Activated CD8-positive, alpha-beta memory T cell treated with anti-CD3 and anti-CD28 coated beads, Interleukin-2, amount 10 ng/mL, durations not matched to agents 7 days and 5 days (primary cell): ENCODE results near the gene TAF4. TPM values are rescaled to one million over a fixed set of nuclear protein-coding genes. Genes with fewer than 3 reads are reported as not detected.

Experiments
- ATAC-seq: fragments of 150-1000 bp; cut with Tn5 transposase; one replicate; pipeline ENCODE4 v1.10.0; 2021; ENCODE audit warnings: moderate library complexity
- CTCF ChIA-PET: fragments of 350-600 bp; sonication (Branson Sonifier 250); formaldehyde crosslinking; loops from one replicate; lab custom pipeline; 2021; ENCODE audit warnings: antibody characterized with exemption; lab: Charles Lee
- DNase-seq: peaks from one replicate; pipeline ENCODE4 v3.0.0-alpha.2; 2020
- H3K27ac Mint-ChIP-seq: one replicate; pipeline ENCODE4 v1.8.0; 2021; ENCODE audit warnings: mild to moderate bottlenecking, mixed read lengths
- H3K27me3 Mint-ChIP-seq: one replicate; pipeline ENCODE4 v1.8.0; 2021; ENCODE audit warnings: mixed read lengths
- H3K36me3 Mint-ChIP-seq: one replicate; pipeline ENCODE4 v1.8.0; 2021; ENCODE audit warnings: mild to moderate bottlenecking, mixed read lengths
- H3K4me1 Mint-ChIP-seq: one replicate; pipeline ENCODE4 v1.8.0; 2021; ENCODE audit warnings: mixed read lengths
- H3K4me3 Mint-ChIP-seq: one replicate; pipeline ENCODE4 v1.8.0; 2021; ENCODE audit warnings: mild to moderate bottlenecking, moderate library complexity, mixed read lengths
- H3K9me3 Mint-ChIP-seq: one replicate; pipeline ENCODE4 v1.8.0; 2022; ENCODE audit warnings: low read depth, mixed read lengths
- total RNA-seq, 2 experiments: library from RNA; stranded (reverse); gene quantifications; one replicate each; pipeline ENCODE4 v1.2.3, GENCODE V29; 2021

Gene TAF4
- 10 to 100 TPM; 21.1 to 24.2 TPM for total RNA-seq

GRCh38 chr20:62065674-62066338, at the start of gene TAF4:
Gene TAF4 (minus strand): TSS chr20:62065881. CDS start chr20:62065810, 71 bp downstream.
- H3K4me1 Mint-ChIP-seq, result peaks cover 34% of the 10 kb centered on the region
- CTCF ChIA-PET, result interaction anchor here (0.9 to 2.0 kb wide), 4 partner anchors 22 to 76 kb away, joined by 3 to 11 read pairs (median 8); no protein-coding TSS in a partner anchor

DNA sequence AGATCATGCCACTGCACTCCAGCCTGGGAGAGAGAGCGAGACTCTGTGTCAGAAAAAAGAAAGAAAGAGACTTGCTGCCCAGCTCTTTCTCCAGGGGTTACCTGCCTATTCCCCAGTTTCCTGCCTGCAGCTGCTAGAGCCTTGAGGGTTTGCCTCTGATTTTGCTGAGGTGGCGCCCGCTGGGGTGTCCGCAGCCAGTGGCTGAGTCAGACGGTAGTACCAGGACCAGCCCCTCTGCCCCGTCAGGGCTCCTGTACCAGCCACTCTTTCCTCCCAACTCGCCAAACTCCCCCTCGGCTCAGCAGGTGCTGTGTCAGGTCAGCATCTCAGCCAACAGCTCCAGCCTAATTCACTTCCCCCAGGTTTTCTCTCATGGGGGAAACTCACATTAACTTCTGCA, 49.2 kb upstream of the TAF4 start:
- Mint-ChIP-seq H3K4me3 (no peak overlapping the region), H3K27me3 (peaks cover 2% of the 10 kb centered on the region), H3K36me3 (peaks cover 4% of the 10 kb centered on the region), H3K9me3 (peaks cover 4% of the 10 kb centered on the region), H3K4me1 (peaks cover 22% of the 10 kb centered on the region), H3K27ac (no peak overlapping the region)
- ATAC-seq, result no peak
- DNase-seq, result no peak
- CTCF ChIA-PET, result interaction anchor here (0.8 kb wide), 1 partner anchor 104 kb away, joined by 3 read pairs; no protein-coding TSS in a partner anchor

More at GRCh38 chr20:62065674-62066338, at the start of gene TAF4:
- peak; percentile 82 for ATAC-seq
- H3K36me3 Mint-ChIP-seq, result peaks cover 11% of the 10 kb centered on the region
- peaks cover 4% of the 10 kb centered on the region for H3K27me3 Mint-ChIP-seq
- peak within 1 kb of the TSS; percentile 78 for H3K27ac Mint-ChIP-seq
- H3K9me3 Mint-ChIP-seq, result no peaks in the 10 kb centered on the region
- DNase-seq, result peak; percentile 82
- H3K4me3 Mint-ChIP-seq, result peak within 1 kb of the TSS; percentile 73

- Mint-ChIP-seq H3K27me3 (no peaks in the 10 kb centered on the region), H3K36me3 (peaks cover 8% of the 10 kb centered on the region), H3K27ac (no peak overlapping the region), H3K4me3 (no peak overlapping the region), H3K4me1 (peaks cover 4% of the 10 kb centered on the region), H3K9me3 (peaks cover 23% of the 10 kb centered on the region)
- DNase-seq (no peak), ATAC-seq (no peak)
- CTCF ChIA-PET, result interaction anchor here (1.5 kb wide), 1 partner anchor 101 kb away, joined by 3 read pairs; no protein-coding TSS in a partner anchor
Measured at GRCh38 chr20:62112368-62112767, 46.7 kb upstream of the TAF4 start.

- Mint-ChIP-seq H3K27me3 (no peaks in the 10 kb centered on the region), H3K9me3 (peaks cover 27% of the 10 kb centered on the region), H3K4me3 (no peak overlapping the region), H3K27ac (no peak overlapping the region), H3K4me1 (no peaks in the 10 kb centered on the region), H3K36me3 (peaks cover 11% of the 10 kb centered on the region)
- CTCF ChIA-PET, result no interaction called here
- ATAC-seq (no peak), DNase-seq (no peak)
Measured at GRCh38 chr20:62111148-62111547, 45.5 kb upstream of the TAF4 start.

DNA sequence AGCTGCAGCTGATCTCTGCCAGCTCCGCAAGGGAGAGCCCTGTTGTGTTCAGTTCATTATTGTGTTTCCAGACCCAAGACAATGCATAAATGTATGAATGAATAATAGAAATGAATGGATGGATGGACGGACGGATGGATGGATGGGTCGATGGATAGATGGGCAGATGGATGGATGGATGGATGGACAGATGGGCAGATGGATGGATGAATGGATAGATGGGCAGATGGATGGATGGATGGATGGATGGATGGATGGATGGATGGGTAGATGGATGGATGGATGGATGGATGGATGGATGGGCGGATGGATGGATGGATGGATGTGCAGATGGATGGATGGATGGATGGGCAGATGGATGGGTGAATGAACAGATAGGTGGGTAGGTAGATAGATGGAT, 39.9 kb upstream of the TAF4 start:
- Mint-ChIP-seq H3K4me1 (no peaks in the 10 kb centered on the region), H3K9me3 (peaks cover 42% of the 10 kb centered on the region), H3K27me3 (no peaks in the 10 kb centered on the region), H3K27ac (no peak overlapping the region), H3K4me3 (no peak overlapping the region), H3K36me3 (peaks cover 18% of the 10 kb centered on the region)
- ATAC-seq, result no peak
- CTCF ChIA-PET, result no interaction called here
- no peak for DNase-seq

DNA sequence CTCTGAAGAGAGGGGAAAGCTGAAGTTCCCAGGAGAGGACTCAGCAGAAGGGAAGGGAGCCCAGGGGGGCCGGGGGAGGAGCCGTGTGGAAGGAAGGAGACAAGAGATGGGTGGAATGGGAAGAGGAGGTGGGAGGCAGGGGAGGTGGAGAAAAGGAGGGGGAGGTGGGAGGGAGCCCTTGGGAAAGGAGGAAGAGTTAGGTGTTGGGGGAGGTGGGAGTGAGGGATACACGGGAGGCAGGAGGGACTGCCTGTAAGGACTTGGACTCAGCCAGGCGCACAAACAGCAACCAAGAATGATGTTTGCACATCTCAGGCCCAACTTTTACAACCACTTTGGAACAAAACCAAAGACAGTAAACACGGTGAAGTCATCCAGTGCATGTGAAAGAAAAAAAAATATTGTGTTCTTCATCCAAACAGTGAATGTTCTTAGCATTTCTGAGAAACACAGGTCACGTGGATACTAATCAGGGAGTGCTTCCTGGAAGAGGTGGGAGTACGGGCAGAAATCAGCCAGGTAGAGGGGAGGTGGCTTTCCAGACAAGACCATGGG, 39.2 kb upstream of the TAF4 start:
- Mint-ChIP-seq H3K4me1 (no peaks in the 10 kb centered on the region), H3K36me3 (peaks cover 16% of the 10 kb centered on the region), H3K4me3 (no peak overlapping the region), H3K27me3 (no peaks in the 10 kb centered on the region), H3K9me3 (peaks cover 42% of the 10 kb centered on the region), H3K27ac (no peak overlapping the region)
- no peak for ATAC-seq
- CTCF ChIA-PET, result no interaction called here
- no peak for DNase-seq

GRCh38 chr20:62104234-62104789, 38.6 kb upstream of the TAF4 start:
- no peak overlapping the region for H3K27ac Mint-ChIP-seq
- DNase-seq (no peak), ATAC-seq (no peak)
- H3K4me3 Mint-ChIP-seq, result no peak overlapping the region
- no peaks in the 10 kb centered on the region for H3K4me1 Mint-ChIP-seq
- peaks cover 42% of the 10 kb centered on the region for H3K9me3 Mint-ChIP-seq
- CTCF ChIA-PET, result no interaction called here
- no peaks in the 10 kb centered on the region for H3K27me3 Mint-ChIP-seq
- peaks cover 16% of the 10 kb centered on the region for H3K36me3 Mint-ChIP-seq

DNA sequence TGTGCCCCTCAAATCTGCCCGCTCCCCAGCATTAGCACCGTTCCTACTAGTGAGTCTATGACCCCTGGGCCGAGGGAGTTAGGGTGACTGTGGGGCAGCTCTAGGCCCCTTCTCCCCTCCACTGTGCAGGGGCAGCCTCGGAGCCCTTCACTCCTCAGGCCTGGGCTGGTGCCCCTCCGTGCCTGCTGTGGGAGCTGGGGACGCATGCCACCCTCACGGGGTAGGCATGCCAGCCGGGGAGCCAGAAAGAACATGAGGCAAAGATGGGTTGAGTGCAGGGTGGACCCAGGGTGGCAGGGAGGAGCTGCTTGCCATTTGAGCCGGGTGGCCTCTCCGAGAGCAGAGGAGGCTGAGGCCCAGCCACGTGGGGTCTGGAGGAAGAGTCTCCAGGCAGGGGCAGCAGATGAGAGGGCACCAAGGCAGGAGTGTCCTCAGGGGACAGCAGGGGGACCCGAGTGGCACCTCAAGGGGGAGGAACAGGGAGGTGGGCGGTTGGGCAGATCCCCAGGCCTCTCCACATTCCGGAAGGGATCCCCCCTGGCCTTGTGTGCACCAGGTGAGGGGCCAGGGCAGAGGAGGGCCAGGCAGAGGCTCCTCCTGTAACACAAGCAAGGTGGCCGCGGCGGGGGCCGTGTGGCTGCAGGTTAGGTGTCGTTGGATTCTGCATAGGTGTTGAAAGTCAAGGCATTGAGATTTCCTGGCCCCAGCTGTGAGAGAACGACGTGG, 38.0 kb upstream of the TAF4 start:
- H3K27ac Mint-ChIP-seq, result no peak overlapping the region
- H3K36me3 Mint-ChIP-seq, result peaks cover 14% of the 10 kb centered on the region
- H3K4me1 Mint-ChIP-seq, result no peaks in the 10 kb centered on the region
- no peak overlapping the region for H3K4me3 Mint-ChIP-seq
- H3K27me3 Mint-ChIP-seq, result no peaks in the 10 kb centered on the region
- no peak for ATAC-seq
- no peak for DNase-seq
- CTCF ChIA-PET, result no interaction called here
- H3K9me3 Mint-ChIP-seq, result peaks cover 36% of the 10 kb centered on the region

- H3K4me1 Mint-ChIP-seq, result no peaks in the 10 kb centered on the region
- CTCF ChIA-PET, result no interaction called here
Measured at GRCh38 chr20:62101078-62101477, 35.4 kb upstream of the TAF4 start.

GRCh38 chr20:62097881-62098407, 32.3 kb upstream of the TAF4 start:
- ATAC-seq (no peak), DNase-seq (no peak)
- CTCF ChIA-PET, result interaction anchor here (1.3 kb wide), 1 partner anchor 9 kb away, joined by 3 read pairs; no protein-coding TSS in a partner anchor
- H3K4me1 Mint-ChIP-seq, result no peaks in the 10 kb centered on the region
- H3K27ac Mint-ChIP-seq, result no peak overlapping the region
- H3K36me3 Mint-ChIP-seq, result peaks cover 6% of the 10 kb centered on the region
- peaks cover 15% of the 10 kb centered on the region for H3K9me3 Mint-ChIP-seq
- H3K27me3 Mint-ChIP-seq, result no peaks in the 10 kb centered on the region
- no peak overlapping the region for H3K4me3 Mint-ChIP-seq

More at GRCh38 chr20:62101078-62101477, 35.4 kb upstream of the TAF4 start:
- Mint-ChIP-seq H3K9me3 (peaks cover 26% of the 10 kb centered on the region), H3K27ac (no peak overlapping the region), H3K4me3 (no peak overlapping the region), H3K27me3 (no peaks in the 10 kb centered on the region), H3K36me3 (peaks cover 8% of the 10 kb centered on the region)
- DNase-seq (no peak), ATAC-seq (no peak)

GRCh38 chr20:62096421-62097380, 31.0 kb upstream of the TAF4 start:
- no peak overlapping the region for H3K4me3 Mint-ChIP-seq
- CTCF ChIA-PET, result no interaction called here
- H3K36me3 Mint-ChIP-seq, result peaks cover 6% of the 10 kb centered on the region
- H3K27ac Mint-ChIP-seq, result no peak overlapping the region
- ATAC-seq (no peak), DNase-seq (no peak)
- H3K4me1 Mint-ChIP-seq, result no peaks in the 10 kb centered on the region
- no peaks in the 10 kb centered on the region for H3K27me3 Mint-ChIP-seq
- H3K9me3 Mint-ChIP-seq, result peaks cover 20% of the 10 kb centered on the region

DNA sequence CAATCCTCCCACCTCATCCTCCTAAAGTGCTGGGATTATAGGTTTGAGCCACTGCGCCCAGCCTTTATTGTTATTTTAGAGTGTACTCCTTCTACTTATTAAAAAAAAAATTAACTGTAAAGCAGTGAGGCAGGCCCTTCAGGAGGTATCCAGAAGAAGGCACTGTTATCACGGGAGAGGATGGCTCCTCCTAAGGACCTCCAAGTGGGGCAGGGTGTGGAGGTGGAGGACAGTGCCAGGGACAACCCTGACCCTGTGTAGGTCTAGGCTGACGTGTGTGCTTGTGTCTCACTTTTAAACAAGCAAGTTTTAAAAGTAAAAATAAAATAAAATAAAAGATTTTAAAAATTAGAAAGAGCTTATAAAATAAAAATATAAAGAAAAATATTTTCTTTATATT, 23.7 kb upstream of the TAF4 start:
- peaks cover 6% of the 10 kb centered on the region for H3K9me3 Mint-ChIP-seq
- no peak overlapping the region for H3K4me3 Mint-ChIP-seq
- H3K27ac Mint-ChIP-seq, result no peak overlapping the region
- ATAC-seq (no peak), DNase-seq (no peak)
- no peaks in the 10 kb centered on the region for H3K4me1 Mint-ChIP-seq
- peaks cover 1% of the 10 kb centered on the region for H3K36me3 Mint-ChIP-seq
- no peaks in the 10 kb centered on the region for H3K27me3 Mint-ChIP-seq
- CTCF ChIA-PET, result interaction anchor here (1.4 kb wide), 1 partner anchor 9 kb away, joined by 3 read pairs; no protein-coding TSS in a partner anchor
